GM18520 (cell line): Measurements from ENCODE around the gene ZMYND11.
A peak's percentile ranks its signal among the peaks of the same experiment; 100 is the strongest.
"Not testable (repeated sequence)": the region's sequence is repeated elsewhere in the genome, so short reads cannot be mapped to it uniquely, and the experiment has no call there.

Experiments used
- ATAC-seq: cut with Tn5 transposase; IDR thresholded peaks from one replicate; pipeline ENCODE4 v1.9.1; 2021; ENCODE audit not compliant: unreplicated experiment

Gene ZMYND11

GRCh38 chr10:279232-279631 is 144.0 kb downstream of the ZMYND11 start:
- ATAC-seq = no peak

- no peak for ATAC-seq
Measured at GRCh38 chr10:279655-280054, 144.4 kb downstream of the ZMYND11 start.

DNA sequence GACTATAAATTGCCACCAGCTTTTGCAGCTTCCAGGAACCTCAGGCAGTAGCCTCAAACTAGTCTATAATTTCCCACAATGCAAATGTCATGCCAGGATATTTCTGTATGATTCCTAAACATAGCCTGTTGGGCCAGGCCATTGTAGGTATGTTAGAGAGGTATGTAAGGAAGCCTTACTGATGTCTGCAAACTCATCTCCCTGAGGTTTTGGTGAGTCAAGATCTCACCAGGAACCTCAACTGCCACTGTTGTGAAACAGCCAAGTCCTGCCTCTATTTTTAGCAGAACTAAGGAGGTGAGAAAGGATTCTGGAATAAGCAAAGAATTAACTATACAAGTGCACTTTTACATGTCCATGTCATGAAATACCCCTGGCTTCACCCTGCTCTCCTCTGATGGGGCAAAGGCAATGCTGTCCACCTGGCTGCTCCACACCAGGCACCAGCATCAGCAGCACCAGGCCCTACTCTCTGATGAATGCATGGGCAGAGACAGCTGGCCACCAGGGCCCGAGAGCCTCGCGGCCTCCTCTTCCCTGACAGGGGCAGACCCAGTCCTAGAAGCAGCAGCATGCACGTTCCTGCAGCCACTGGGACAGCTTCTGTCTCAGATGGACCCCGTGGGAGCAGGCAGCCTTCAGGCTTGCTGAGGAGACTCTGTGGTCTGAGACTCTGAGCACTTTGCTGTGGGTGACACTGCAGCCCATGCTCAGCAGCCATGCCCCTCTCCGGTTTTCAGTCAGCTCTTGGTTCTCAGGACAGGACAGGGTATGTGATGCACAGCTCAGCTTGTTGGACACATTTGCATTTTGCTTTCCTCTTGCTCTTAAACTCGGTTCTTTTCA is 147.3 kb downstream of the ZMYND11 start:
- no peak for ATAC-seq

GRCh38 chr10:283140-283479 is 147.9 kb downstream of the ZMYND11 start:
- ATAC-seq = no peak

DNA sequence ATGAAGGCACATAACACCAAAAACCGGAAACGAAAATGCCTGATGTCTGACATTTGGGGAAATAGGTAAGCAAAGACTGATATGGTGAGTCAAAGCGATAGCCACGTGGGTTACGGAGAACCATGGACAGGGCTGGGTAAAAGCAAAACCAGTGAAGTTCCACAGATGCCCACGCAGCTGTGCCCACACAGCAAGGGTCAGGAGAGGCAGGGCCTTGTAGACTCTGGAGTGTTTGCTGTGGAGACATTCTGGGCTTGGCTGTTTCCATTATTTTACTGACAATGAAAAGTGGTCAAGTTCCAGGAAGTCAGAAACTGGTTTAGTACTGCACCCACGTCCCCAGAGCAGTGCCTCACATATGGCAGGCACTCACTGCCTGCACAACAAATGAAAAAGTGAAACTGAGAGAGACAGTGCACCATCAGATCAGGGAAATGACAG is 148.7 kb downstream of the ZMYND11 start:
- ATAC-seq = peak; percentile 84

DNA sequence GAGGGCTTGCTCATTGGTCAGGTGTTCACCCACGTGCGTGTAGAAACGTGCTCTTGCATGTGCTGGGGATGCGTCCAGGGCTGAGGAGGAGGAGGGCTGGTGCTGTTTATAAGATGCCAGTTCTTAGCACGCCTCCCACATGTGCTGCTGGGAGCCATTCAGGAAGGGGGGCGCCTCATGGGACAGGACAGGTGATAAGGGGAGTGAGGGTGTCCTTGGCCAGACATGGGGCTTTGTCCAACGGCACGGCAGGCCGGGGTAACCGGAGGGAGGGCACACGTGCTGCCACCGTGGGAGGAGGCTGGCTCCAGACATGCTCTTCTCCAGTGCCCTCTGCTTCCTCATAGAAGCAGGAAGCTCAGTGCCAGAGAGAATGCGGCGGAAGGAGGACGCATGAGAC is 150.0 kb downstream of the ZMYND11 start:
- ATAC-seq = no peak

- ATAC-seq = no peak
Measured at GRCh38 chr10:287026-287709, 151.9 kb downstream of the ZMYND11 start.

DNA sequence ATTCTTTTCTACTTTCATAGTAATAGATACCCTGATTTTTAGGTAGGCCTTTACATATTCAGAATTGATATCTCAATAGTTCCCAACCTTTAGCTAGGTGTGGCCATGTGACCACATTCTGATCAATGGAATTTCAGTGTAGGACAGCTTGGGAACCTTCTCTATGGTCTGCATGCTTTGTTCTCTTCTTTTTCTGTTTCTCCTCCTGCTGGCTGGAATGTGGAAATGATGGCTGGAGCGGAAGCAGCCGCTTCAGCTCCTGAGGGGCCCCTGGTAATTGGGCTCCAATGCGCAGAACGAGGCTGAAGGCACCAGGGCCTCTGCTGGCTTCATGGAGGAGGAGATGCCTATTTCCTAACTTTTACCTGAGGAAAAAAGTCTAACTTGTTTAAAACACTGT is 152.6 kb downstream of the ZMYND11 start:
- ATAC-seq = no peak

DNA sequence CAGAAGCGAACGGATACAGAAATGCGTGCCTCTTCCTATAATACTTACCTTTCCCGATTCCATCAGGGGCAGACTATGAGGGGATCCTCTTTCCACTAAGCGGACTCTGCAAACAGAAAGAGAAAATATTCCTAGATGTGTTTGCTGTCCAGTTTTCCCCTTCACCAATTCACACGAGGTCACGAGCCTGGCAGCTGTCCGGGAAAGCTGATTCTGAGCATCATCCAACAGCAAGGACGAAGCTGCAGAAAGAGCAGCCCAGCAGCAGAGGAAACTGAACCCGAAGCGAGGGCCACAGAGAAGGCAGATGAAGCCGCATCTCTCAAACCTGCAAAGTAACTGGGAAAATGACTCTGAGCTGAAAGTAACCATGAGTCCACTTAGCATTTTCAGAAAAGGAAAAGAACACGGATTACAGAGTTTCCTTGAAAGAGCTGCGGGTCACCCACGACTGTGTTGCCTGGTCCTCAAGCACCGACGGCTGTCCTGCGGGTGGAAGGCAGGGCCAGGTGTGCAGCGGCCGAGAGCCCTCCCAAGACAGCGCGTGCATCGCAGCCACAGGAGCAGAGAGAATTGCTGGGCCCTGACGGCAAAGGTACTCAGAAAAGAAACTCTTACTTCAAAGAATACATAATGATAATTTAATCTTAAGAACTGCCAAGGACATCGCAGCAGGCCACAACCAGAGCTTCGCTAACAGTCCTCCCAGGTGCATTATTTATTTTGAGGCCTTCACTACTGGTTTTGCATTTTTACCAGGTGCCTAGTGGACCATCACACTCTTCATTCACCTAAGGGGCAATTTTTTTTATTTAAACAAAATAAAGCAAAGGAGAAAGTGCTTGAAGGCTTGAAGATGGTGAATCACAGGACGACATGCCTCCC is 153.3 kb downstream of the ZMYND11 start:
- no peak for ATAC-seq

DNA sequence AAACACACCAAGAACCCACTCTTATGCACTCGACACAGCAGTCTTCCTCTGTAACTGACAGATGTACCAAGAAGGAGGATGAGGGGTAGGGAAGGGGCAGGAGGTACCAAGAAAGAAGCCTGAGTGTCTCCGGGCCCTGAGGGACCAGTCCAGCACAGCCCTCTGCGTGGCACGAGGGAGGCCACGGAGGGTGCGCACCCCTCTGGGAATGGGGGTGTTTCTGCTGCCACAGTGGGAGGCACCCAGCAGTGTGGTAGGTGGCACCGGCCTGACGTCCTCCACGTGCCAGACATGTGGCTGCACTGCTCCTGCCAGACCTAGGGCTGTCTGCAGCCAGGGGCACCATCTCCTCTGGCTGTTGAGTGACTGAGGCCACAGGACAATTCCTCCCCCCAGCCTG is 154.3 kb downstream of the ZMYND11 start:
- no peak for ATAC-seq

- ATAC-seq = no peak
Measured at GRCh38 chr10:290026-290725, 154.9 kb downstream of the ZMYND11 start.

GRCh38 chr10:293636-294035 is 158.4 kb downstream of the ZMYND11 start:
- ATAC-seq = no peak

DNA sequence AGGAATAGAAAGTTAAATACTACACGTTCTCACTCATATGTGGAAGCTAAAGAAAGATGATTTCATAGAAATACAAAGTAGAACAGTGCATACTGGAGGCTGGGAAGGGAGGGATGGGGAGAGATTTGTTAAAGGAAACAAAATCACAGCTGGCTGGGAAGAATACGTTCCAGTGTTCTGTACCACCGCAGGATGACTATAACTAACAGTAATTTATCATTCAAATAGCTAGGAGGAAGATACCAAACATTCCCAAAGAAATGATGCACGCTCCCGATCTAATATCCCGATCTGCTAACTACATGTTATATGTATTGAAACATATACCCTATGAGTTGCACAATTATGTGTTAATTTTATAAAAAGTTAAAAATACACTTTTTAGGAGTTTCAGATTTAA is 162.3 kb downstream of the ZMYND11 start:
- ATAC-seq = no peak

DNA sequence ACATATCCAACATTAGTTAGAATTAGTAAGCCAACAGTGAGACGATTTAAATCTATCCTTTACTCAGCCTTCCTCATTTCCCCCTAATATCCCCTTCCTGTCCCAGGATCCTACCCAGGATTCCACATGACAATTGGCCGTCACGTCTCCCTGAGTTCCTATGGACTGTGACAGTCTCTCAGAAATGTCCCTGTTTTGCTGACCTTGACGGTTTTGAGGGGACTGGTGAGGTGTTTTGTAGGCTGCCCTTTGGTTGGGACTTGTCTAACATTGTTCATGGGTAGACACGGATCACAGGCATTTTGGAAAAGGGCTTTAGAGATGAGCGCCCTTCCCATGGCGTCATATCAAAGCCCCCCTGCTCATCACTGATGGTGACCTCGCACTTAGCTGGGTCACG is 162.8 kb downstream of the ZMYND11 start:
- no peak for ATAC-seq

GRCh38 chr10:299512-299911 is 164.3 kb downstream of the ZMYND11 start:
- no peak for ATAC-seq

- no peak for ATAC-seq
Measured at GRCh38 chr10:299969-300368, 164.7 kb downstream of the ZMYND11 start.

DNA sequence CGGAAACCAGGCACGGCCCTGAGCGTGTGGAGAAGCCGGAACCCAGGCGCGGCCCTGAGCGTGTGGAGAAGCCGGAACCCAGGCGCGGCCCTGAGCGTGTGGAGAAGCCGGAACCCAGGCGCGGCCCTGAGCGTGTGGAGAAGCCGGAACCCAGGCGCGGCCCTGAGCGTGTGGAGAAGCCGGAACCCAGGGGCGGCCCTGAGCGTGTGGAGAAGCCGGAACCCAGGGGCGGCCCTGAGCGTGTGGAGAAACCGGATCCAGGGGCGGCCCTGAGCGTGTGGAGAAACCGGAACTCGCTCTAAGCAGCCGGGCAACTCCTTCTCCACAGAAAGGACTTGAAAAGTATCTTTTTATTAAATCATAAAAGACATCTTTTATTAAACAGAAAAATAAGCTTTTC is 165.3 kb downstream of the ZMYND11 start:
- ATAC-seq = not testable (repeated sequence)

GRCh38 chr10:301536-301935 is 166.3 kb downstream of the ZMYND11 start:
- no peak for ATAC-seq
